ENCODE data around the gene ACTG2.

ACTG2 gene

GRCh38 chr2:73911548-73912208, 18.9 kb downstream of the ACTG2 start:
- in situ Hi-C loops (cut with MboI; ENCODE audit: low sequenced_read_pairs) = no loop called here

GRCh38 chr2:73913414-73914054, 20.7 kb downstream of the ACTG2 start:
- in situ Hi-C loops (cut with MboI; ENCODE audit: low sequenced_read_pairs) = no loop called here

GRCh38 chr2:73914667-73915066, 21.9 kb downstream of the ACTG2 start:
- in situ Hi-C loops (cut with MboI; ENCODE audit: low sequenced_read_pairs) = no loop called here

- in situ Hi-C loops (cut with MboI; ENCODE audit: low sequenced_read_pairs) = no loop called here
Measured at GRCh38 chr2:73915437-73915993, 22.7 kb downstream of the ACTG2 start.

- in situ Hi-C loops (cut with MboI; ENCODE audit: low sequenced_read_pairs) = no loop called here
Measured at GRCh38 chr2:73916666-73917065, 23.9 kb downstream of the ACTG2 start.

GRCh38 chr2:73917296-73917695, 24.5 kb downstream of the ACTG2 start:
- in situ Hi-C loops (cut with MboI; ENCODE audit: low sequenced_read_pairs) = no loop called here

- in situ Hi-C loops (cut with MboI; ENCODE audit: low sequenced_read_pairs) = no loop called here
Measured at GRCh38 chr2:73917696-73918207, 24.9 kb downstream of the ACTG2 start.

- in situ Hi-C loops (cut with MboI; ENCODE audit: low sequenced_read_pairs) = no loop called here
Measured at GRCh38 chr2:73918856-73919255, 26.0 kb downstream of the ACTG2 start.

- in situ Hi-C loops (cut with MboI; ENCODE audit: low sequenced_read_pairs) = no loop called here
Measured at GRCh38 chr2:73919596-73920228, 26.9 kb downstream of the ACTG2 start.

- in situ Hi-C loops (cut with MboI; ENCODE audit: low sequenced_read_pairs) = no loop called here
Measured at GRCh38 chr2:73920577-73921545, 28.1 kb downstream of the ACTG2 start.

- in situ Hi-C loops (cut with MboI; ENCODE audit: low sequenced_read_pairs) = no loop called here
Measured at GRCh38 chr2:73921581-73921980, 28.8 kb downstream of the ACTG2 start.

GRCh38 chr2:73922681-73923080, 29.9 kb downstream of the ACTG2 start:
- in situ Hi-C loops (cut with MboI; ENCODE audit: low sequenced_read_pairs) = no loop called here

GRCh38 chr2:73925033-73925704, 32.4 kb downstream of the ACTG2 start:
- in situ Hi-C loops (cut with MboI; ENCODE audit: low sequenced_read_pairs) = no loop called here

- in situ Hi-C loops (cut with MboI; ENCODE audit: low sequenced_read_pairs) = no loop called here
Measured at GRCh38 chr2:73925853-73926492, 33.2 kb downstream of the ACTG2 start.

- in situ Hi-C loops (cut with MboI; ENCODE audit: low sequenced_read_pairs) = no loop called here
Measured at GRCh38 chr2:73926493-73927327, 33.9 kb downstream of the ACTG2 start, which contains the start of gene DGUOK. DGUOK (plus strand) TSS chr2:73926880; CDS start chr2:73926911, 31 bp downstream.

GRCh38 chr2:73927344-73927743, 34.5 kb downstream of the ACTG2 start:
- in situ Hi-C loops (cut with MboI; ENCODE audit: low sequenced_read_pairs) = no loop called here

GRCh38 chr2:73928963-73929347, 36.1 kb downstream of the ACTG2 start:
- in situ Hi-C loops (cut with MboI; ENCODE audit: low sequenced_read_pairs) = no loop called here

- in situ Hi-C loops (cut with MboI; ENCODE audit: low sequenced_read_pairs) = no loop called here
Measured at GRCh38 chr2:73930386-73930785, 37.6 kb downstream of the ACTG2 start.
